GM18517 (cell line): ENCODE measurements around the gene ERICH6B.

ENCODE experiments used
- ATAC-seq: cut with Tn5 transposase; IDR thresholded peaks from one replicate; pipeline ENCODE4 v1.9.1; 2021; ENCODE audit warnings: mild to moderate bottlenecking, moderate library complexity; ENCODE audit not compliant: unreplicated experiment

The ERICH6B gene

GRCh38 chr13:45508776-45509175 is 106.8 kb downstream of the ERICH6B start:
- no peak for ATAC-seq

GRCh38 chr13:45506811-45507210 is 108.7 kb downstream of the ERICH6B start:
- no peak for ATAC-seq

- ATAC-seq: no peak
Observed at GRCh38 chr13:45503658-45504057, 111.9 kb downstream of the ERICH6B start.

GRCh38 chr13:45501175-45501526 is 114.4 kb downstream of the ERICH6B start:
- ATAC-seq: no peak

GRCh38 chr13:45500492-45501174 is 114.9 kb downstream of the ERICH6B start:
- ATAC-seq: no peak

GRCh38 chr13:45496942-45497341 is 118.6 kb downstream of the ERICH6B start:
- no peak for ATAC-seq

GRCh38 chr13:45492538-45492937 is 123.0 kb downstream of the ERICH6B start:
- ATAC-seq: no peak
